Duodenal mucosa (tissue), 2 donors: Measurements from ENCODE around the gene RNASE8.

Experiments
- H3K27ac ChIP-seq: one replicate; pipeline ENCODE4 v1.7.0; 2013; ENCODE audit warnings: low read depth, low read length
- H3K27me3 ChIP-seq, 2 donors: one replicate each; pipeline ENCODE4 v1.7.0; 2013; ENCODE audit warnings: low read length in 2 of 2, control low read depth in 1 of 2; ENCODE audit not compliant: insufficient read depth in 2 of 2, control insufficient read depth in 1 of 2
- H3K36me3 ChIP-seq, 2 donors: one replicate each; pipeline ENCODE4 v1.7.0; 2013; ENCODE audit warnings: low read length in 2 of 2, control low read depth in 1 of 2; ENCODE audit not compliant: insufficient read depth in 2 of 2, control insufficient read depth in 1 of 2
- H3K4me1 ChIP-seq, 2 donors: one replicate each; pipeline ENCODE4 v1.7.0; 2013; ENCODE audit warnings: low read length in 2 of 2, control low read depth in 1 of 2; ENCODE audit not compliant: insufficient read depth in 2 of 2, control insufficient read depth in 1 of 2
- H3K4me3 ChIP-seq, 2 donors: one replicate each; pipeline ENCODE4 v1.7.0; 2013; ENCODE audit warnings: low read length in 2 of 2, low read depth in 1 of 2
- H3K9ac ChIP-seq, 2 donors: one replicate each; pipeline ENCODE4 v1.7.0; 2013; ENCODE audit warnings: low read length in 2 of 2, low read depth in 1 of 2
- H3K9me3 ChIP-seq, 2 donors: one replicate each; pipeline ENCODE4 v1.7.0; 2013; ENCODE audit warnings: low read length in 2 of 2, control low read depth in 1 of 2; ENCODE audit not compliant: control insufficient read depth in 1 of 2

RNASE8 gene

GRCh38 chr14:21098076-21098891, 40.7 kb downstream of the RNASE8 start, which contains the start of gene ZNF219:
ZNF219 (minus strand) TSS chr14:21098655; CDS start chr14:21093591, 5,064 bp downstream.
- Histone ChIP-seq H3K9ac (peak within 1 kb of the TSS; percentile 71 to 78), H3K27me3 (no peaks in the 10 kb centered on the region), H3K27ac (peak within 1 kb of the TSS; percentile 85), H3K36me3 (no peaks in the 10 kb centered on the region), H3K4me3 (peak within 1 kb of the TSS; percentile 78 to 87), H3K9me3 (no peaks in the 10 kb centered on the region), H3K4me1 (peaks cover 47 to 52% of the 10 kb centered on the region in 2 donors)

- peaks cover 47 to 48% of the 10 kb centered on the region in 2 donors for H3K4me1 ChIP-seq
- peak overlapping the region; percentile 78 to 87 for H3K4me3 ChIP-seq
- peak overlapping the region; percentile 85 for H3K27ac ChIP-seq
- H3K36me3 ChIP-seq, result no peaks in the 10 kb centered on the region
- peak overlapping the region; percentile 71 to 78 for H3K9ac ChIP-seq
- H3K9me3 ChIP-seq, result no peaks in the 10 kb centered on the region
- H3K27me3 ChIP-seq, result no peaks in the 10 kb centered on the region
Measured at GRCh38 chr14:21098892-21099595, 41.4 kb downstream of the RNASE8 start.

GRCh38 chr14:21099596-21099985, 42.0 kb downstream of the RNASE8 start:
- no peaks in the 10 kb centered on the region for H3K36me3 ChIP-seq
- peak overlapping the region; percentile 71 to 78 for H3K9ac ChIP-seq
- no peaks in the 10 kb centered on the region for H3K27me3 ChIP-seq
- peaks cover 46 to 51% of the 10 kb centered on the region in 2 donors for H3K4me1 ChIP-seq
- peak overlapping the region; percentile 4 for H3K27ac ChIP-seq
- H3K9me3 ChIP-seq, result no peaks in the 10 kb centered on the region
- H3K4me3 ChIP-seq, result peak overlapping the region; percentile 78 to 87

- Histone ChIP-seq H3K36me3 (no peaks in the 10 kb centered on the region), H3K9ac (peak within 1 kb of the TSS; percentile 71 to 88), H3K9me3 (no peaks in the 10 kb centered on the region), H3K27me3 (no peaks in the 10 kb centered on the region), H3K27ac (peak within 1 kb of the TSS; percentile 85), H3K4me1 (peaks cover 47 to 62% of the 10 kb centered on the region in 2 donors), H3K4me3 (peak within 1 kb of the TSS; percentile 78 to 87)
Measured at GRCh38 chr14:21100931-21101330, 43.3 kb downstream of the RNASE8 start, which contains the start of gene TMEM253. TMEM253 (plus strand) TSS chr14:21101066; CDS start chr14:21101344, 278 bp downstream.

- Histone ChIP-seq H3K4me3 (peak overlapping the region; percentile 66 to 82), H3K36me3 (no peaks in the 10 kb centered on the region), H3K27ac (peak overlapping the region; percentile 85), H3K9me3 (no peaks in the 10 kb centered on the region), H3K9ac (peak overlapping the region; percentile 69 to 88), H3K4me1 (peaks cover 52 to 62% of the 10 kb centered on the region in 2 donors), H3K27me3 (no peaks in the 10 kb centered on the region)
Measured at GRCh38 chr14:21101802-21102413, 44.3 kb downstream of the RNASE8 start.

- H3K27ac ChIP-seq, result peak overlapping the region; percentile 98
- H3K4me3 ChIP-seq, result peak overlapping the region; percentile 66 to 82
- H3K27me3 ChIP-seq, result no peaks in the 10 kb centered on the region
- no peaks in the 10 kb centered on the region for H3K36me3 ChIP-seq
- H3K4me1 ChIP-seq, result peaks cover 50 to 65% of the 10 kb centered on the region in 2 donors
- no peaks in the 10 kb centered on the region for H3K9me3 ChIP-seq
- peak overlapping the region; percentile 88 to 97 for H3K9ac ChIP-seq
Measured at GRCh38 chr14:21102521-21103410, 45.1 kb downstream of the RNASE8 start.

GRCh38 chr14:21103411-21103709, 45.7 kb downstream of the RNASE8 start:
- Histone ChIP-seq H3K4me3 (peak overlapping the region; percentile 66 to 82), H3K36me3 (no peaks in the 10 kb centered on the region), H3K4me1 (peaks cover 50 to 65% of the 10 kb centered on the region in 2 donors), H3K27me3 (no peaks in the 10 kb centered on the region), H3K9me3 (no peaks in the 10 kb centered on the region), H3K9ac (peak overlapping the region; percentile 88 to 97), H3K27ac (peak overlapping the region; percentile 98)

GRCh38 chr14:21103710-21104447, 46.3 kb downstream of the RNASE8 start:
- peak overlapping the region; percentile 88 to 97 for H3K9ac ChIP-seq
- H3K4me3 ChIP-seq, result peak overlapping the region; percentile 66 to 82
- H3K4me1 ChIP-seq, result peaks cover 49 to 64% of the 10 kb centered on the region in 2 donors
- H3K27ac ChIP-seq, result peak overlapping the region; percentile 98
- no peaks in the 10 kb centered on the region for H3K36me3 ChIP-seq
- no peaks in the 10 kb centered on the region for H3K27me3 ChIP-seq
- no peaks in the 10 kb centered on the region for H3K9me3 ChIP-seq
